GM19043 (cell line): ENCODE results near the gene SERINC1.
"Not testable (repeated sequence)": the region's sequence is repeated elsewhere in the genome, so short reads cannot be mapped to it uniquely, and the experiment has no call there.

Experiments
- ATAC-seq: cut with Tn5 transposase; IDR thresholded peaks from one replicate; pipeline ENCODE4 v1.9.1; 2021; ENCODE audit warnings: low read depth; ENCODE audit not compliant: unreplicated experiment

The SERINC1 gene

GRCh38 chr6:122471107-122472021, at the start of gene SERINC1:
SERINC1 (minus strand) TSS chr6:122471807; CDS start chr6:122471737, 70 bp downstream.
- ATAC-seq, result peak; percentile 99

- ATAC-seq, result no peak
These were observed 39.8 kb upstream of the SERINC1 start for GRCh38 chr6:122511193-122511924.

GRCh38 chr6:122505170-122505569, 33.6 kb upstream of the SERINC1 start:
- ATAC-seq, result not testable (repeated sequence)

GRCh38 chr6:122501475-122501874, 29.9 kb upstream of the SERINC1 start:
- ATAC-seq, result no peak

GRCh38 chr6:122495612-122496011, 24.0 kb upstream of the SERINC1 start:
- ATAC-seq, result peak; percentile 48

- no peak for ATAC-seq
These were observed 23.2 kb upstream of the SERINC1 start for GRCh38 chr6:122494665-122495272.

- peak; percentile 93 for ATAC-seq
These were observed 20.4 kb upstream of the SERINC1 start for GRCh38 chr6:122491919-122492555.

GRCh38 chr6:122490607-122491006, 19.0 kb upstream of the SERINC1 start:
- ATAC-seq, result no peak

- ATAC-seq, result peak; percentile 88
These were observed 13.2 kb upstream of the SERINC1 start for GRCh38 chr6:122484760-122485159.

- ATAC-seq, result no peak
These were observed 11.1 kb upstream of the SERINC1 start for GRCh38 chr6:122482750-122483080.

- no peak for ATAC-seq
These were observed 4.5 kb upstream of the SERINC1 start for GRCh38 chr6:122476131-122476530.

- peak; percentile 43 for ATAC-seq
These were observed 374 bp upstream of the SERINC1 start for GRCh38 chr6:122472022-122472340.

GRCh38 chr6:122461885-122462284, 9.7 kb downstream of the SERINC1 start:
- ATAC-seq, result no peak

- ATAC-seq, result not testable (repeated sequence)
These were observed 11.7 kb downstream of the SERINC1 start for GRCh38 chr6:122459865-122460416.

GRCh38 chr6:122459240-122459639, 12.4 kb downstream of the SERINC1 start:
- no peak for ATAC-seq

- no peak for ATAC-seq
These were observed 13.5 kb downstream of the SERINC1 start for GRCh38 chr6:122458087-122458486.

- not testable (repeated sequence) for ATAC-seq
These were observed 16.5 kb downstream of the SERINC1 start for GRCh38 chr6:122455116-122455515.

- ATAC-seq, result no peak
These were observed 16.9 kb downstream of the SERINC1 start for GRCh38 chr6:122454673-122455072.

- ATAC-seq, result no peak
These were observed 19.1 kb downstream of the SERINC1 start for GRCh38 chr6:122452509-122452908.

GRCh38 chr6:122449069-122449468, 22.5 kb downstream of the SERINC1 start:
- ATAC-seq, result no peak

GRCh38 chr6:122445274-122445673, 26.3 kb downstream of the SERINC1 start:
- ATAC-seq, result no peak
